ENCODE data around the gene GALNT11. TPM values are rescaled to one million over a fixed set of nuclear protein-coding genes. Genes with fewer than 3 reads are reported as not detected.

GALNT11 gene
- total and polyA plus RNA-seq, 2 of the 4 experiments (the other 2 are of a cell fraction): 24.4 to 29.3 TPM

GRCh38 chr7:152105205-152105604, 79.7 kb downstream of the GALNT11 start:
- Histone ChIP-seq H3K9me1 (ENCODE audit: insufficient read depth, low read length) (peaks cover 4% of the 10 kb centered on the region), H3K14ac (replicated peaks; ENCODE audit: low read depth, low read length) (no peak overlapping the region), H3K23ac (ENCODE audit: low read depth, low read length) (no peak overlapping the region), H3K27ac (ENCODE audit: insufficient read depth, low read length) (no peak overlapping the region), H4K91ac (ENCODE audit: insufficient read depth, low read depth, low read length) (no peak overlapping the region), H2AK5ac (ENCODE audit: low read depth, low read length) (no peak overlapping the region), H3K56ac (ENCODE audit: extremely low read depth, insufficient read depth, low read length) (no peak overlapping the region), H3K9ac (ENCODE audit: low read depth, low read length) (no peak overlapping the region), H4K20me1 (ENCODE audit: insufficient read depth, low read length) (no peaks in the 10 kb centered on the region), H4K8ac (ENCODE audit: low read depth in 2 of 2, low read length in 2 of 2) (no peak overlapping the region), H3K4me1 (ENCODE audit: control insufficient read depth, insufficient read depth, low read length) (peaks cover 4% of the 10 kb centered on the region; the same call in 1 of the 2 replicates), H2AK9ac (replicated peaks; ENCODE audit: low read depth, low read length, poor library complexity) (no peak overlapping the region), H2BK15ac (ENCODE audit: low read depth, low read length) (no peak overlapping the region), H3K4me2 (ENCODE audit: low read depth, low read length) (no peak overlapping the region), H3K79me1 (ENCODE audit: low read depth in 1 of 2, low read length in 2 of 2) (0 out of 4 replicates have a peak, but pooled peaks cover 0 to 3% of the 10 kb centered on the region in 2 experiments), H2AFZ (replicated peaks; ENCODE audit: low read length, poor library complexity) (no peak overlapping the region), H4K5ac (ENCODE audit: low read depth, low read length) (no peak overlapping the region), H2BK120ac (ENCODE audit: low read depth, low read length) (no peak overlapping the region), H3K36me3 (ENCODE audit: control insufficient read depth, insufficient read depth, low read length) (peaks cover 16% of the 10 kb centered on the region), H3K27me3 (ENCODE audit: control insufficient read depth, insufficient read depth, low read length) (no peaks in the 10 kb centered on the region), H3K9me3 (ENCODE audit: control insufficient read depth, insufficient read depth, low read length) (no peaks in the 10 kb centered on the region), H2BK5ac (ENCODE audit: low read depth, low read length, poor library complexity, severe bottlenecking) (no peak overlapping the region), H2BK20ac (ENCODE audit: low read depth, low read length) (no peak overlapping the region), H3K4ac (ENCODE audit: low read depth, low read length) (no peak overlapping the region), H3K4me3 (ENCODE audit: insufficient read depth, low read depth, low read length) (no peak overlapping the region), H3K18ac (ENCODE audit: low read depth, low read length) (no peak overlapping the region)
- ChIA-PET POLR2A (ENCODE audit: unreplicated experiment) (no interaction called here), CTCF (no interaction called here)
- WGBS, 2 experiments (ENCODE audit: extremely low coverage in 2 of 2, insufficient read length in 1 of 2): no CpG with 5 or more reads among the region's 11 CpGs
- dilution Hi-C loops (cut with HindIII; ENCODE audit: low sequenced_read_pairs, unreplicated experiment) (no loop called here), intact Hi-C loops (cut with micrococcal nuclease) (no loop called here), in situ Hi-C loops (cut with MboI; ENCODE audit: low sequenced_read_pairs) (no loop called here)
- no peak for DNase-seq
- no peak for TF ChIP-seq POLR2A (IDR thresholded peaks at IDR 0.05; ENCODE audit: low read depth, low read length)
- TF ChIP-seq CEBPB (IDR thresholded peaks at IDR 0.05; ENCODE audit: low read depth, low read length): no peak
- no peak for TF ChIP-seq SMC3 (IDR thresholded peaks at IDR 0.05; ENCODE audit: low read depth, low read length)
- TF ChIP-seq RFX5 (IDR thresholded peaks at IDR 0.05; ENCODE audit: low read depth, low read length): no peak
- TF ChIP-seq FOS (IDR thresholded peaks at IDR 0.05; ENCODE audit: low read depth, low read length): no peak
- TF ChIP-seq RCOR1 (IDR thresholded peaks at IDR 0.05; ENCODE audit: insufficient replicate concordance, low read length): no peak
- TF ChIP-seq NFE2L2 (IDR thresholded peaks at IDR 0.05; ENCODE audit: low read depth, low read length): no peak
- no peak for TF ChIP-seq USF2 (IDR thresholded peaks at IDR 0.05; ENCODE audit: low read depth, low read length)
- TF ChIP-seq ELK1 (IDR thresholded peaks at IDR 0.05; ENCODE audit: borderline replicate concordance, low read depth, low read length): no peak
- no peak for TF ChIP-seq CTCF (conservative IDR thresholded peaks at IDR 0.05; ENCODE audit: low read depth, low read length)
- TF ChIP-seq BHLHE40 (IDR thresholded peaks at IDR 0.05; ENCODE audit: low read depth, low read length): no peak
- no peak for TF ChIP-seq RAD21 (IDR thresholded peaks at IDR 0.05; ENCODE audit: low read length)
- no peak for TF ChIP-seq MAZ (IDR thresholded peaks at IDR 0.05; ENCODE audit: borderline replicate concordance, low read depth, low read length)
- TF ChIP-seq CHD1 (IDR thresholded peaks at IDR 0.05; ENCODE audit: low read depth, low read length): no peak
- TF ChIP-seq MXI1 (IDR thresholded peaks at IDR 0.05; ENCODE audit: borderline replicate concordance, low read depth, low read length): no peak
- no peak for TF ChIP-seq MAFK (IDR thresholded peaks at IDR 0.05; ENCODE audit: low read depth, low read length)
- no peak for ATAC-seq (ENCODE audit: low read depth)
- no TSS peak for BruUV-seq (replicated peaks)

Data from IMR-90 (cell line).